Right lobe of liver (tissue), 4 donors: ENCODE data around the gene VPS37C.
"Not testable (repeated sequence)": the region's sequence is repeated elsewhere in the genome, so short reads cannot be mapped to it uniquely, and the experiment has no call there.

Experiments
- CTCF ChIP-seq, 4 donors: fragments of 200-600 bp in 3 of 4; fragments of 450-650 bp in 1 of 4; IDR thresholded peaks; one replicate each; pipeline versions ENCODE4 v1.5.1 to v1.8.0; 2016 to 2022; ENCODE audit warnings: antibody characterized with exemption in 4 of 4, mild to moderate bottlenecking in 2 of 4
- POLR2A ChIP-seq: fragments of 450-650 bp; IDR thresholded peaks from one replicate; pipeline ENCODE4 v1.6.1; 2017; ENCODE audit warnings: antibody characterized with exemption, mild to moderate bottlenecking
- donor health status: DM: no; HTN: no; CAD: no.
- donor health status: DM: no; HTN: no; CAD: no.
- donor health status: DM: no; HTN: yes; CAD: no.

- TF ChIP-seq POLR2A; CTCF (IDR thresholded peaks at IDR 0.05): not testable (repeated sequence)
These were observed 42.6 kb upstream of the VPS37C start for GRCh38 chr11:61203873-61204272.
